ENCODE data around the gene PPIH. TPM values are rescaled to one million over a fixed set of nuclear protein-coding genes. Genes with fewer than 3 reads are reported as not detected.
"Not testable (repeated sequence)": the region's sequence is repeated elsewhere in the genome, so short reads cannot be mapped to it uniquely, and the experiment has no call there.

PPIH gene
- total and polyA plus RNA-seq, 10 donors = 34.2 to 72.3 (median 43.3) TPM

DNA sequence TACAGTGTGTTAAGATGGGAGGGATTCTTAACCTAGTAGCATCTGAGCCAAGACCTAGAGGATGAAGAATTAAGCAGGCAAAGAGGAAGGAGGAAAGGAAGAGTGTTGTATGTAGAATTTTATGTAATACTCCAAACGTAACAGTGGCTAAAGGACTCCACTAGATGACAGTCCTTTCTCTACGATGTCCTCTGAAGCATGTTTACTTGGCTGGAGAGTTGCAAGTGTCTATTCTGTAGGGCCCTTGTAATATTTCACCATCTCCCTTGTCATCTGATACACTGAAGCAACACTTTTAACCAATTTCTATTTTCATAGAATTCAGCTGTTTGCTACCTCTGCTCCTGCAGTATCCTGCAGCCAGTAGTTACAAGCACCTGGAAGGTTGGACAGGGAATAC, 21.8 kb downstream of the PPIH start:
- H3K9me3 ChIP-seq = no peaks in the 10 kb centered on the region
- TF ChIP-seq CTCF (IDR thresholded peaks at IDR 0.05 in 8 of 11, conservative IDR thresholded peaks at IDR 0.05 in 3 of 11) (no peak), POLR2A (IDR thresholded peaks at IDR 0.05) (no peak), POLR2AphosphoS5 (IDR thresholded peaks at IDR 0.05) (no peak)
- H3K27ac ChIP-seq = no peak overlapping the region
- H3K4me3 ChIP-seq = no peak overlapping the region
- intact Hi-C loops (cut with DNase I; ENCODE audit: low total_unique reads) = loop anchor here (10.0 kb wide), 1 partner anchor 85 kb away; the partner anchor contains the start of genes C1orf50 and P3H1
- peaks cover 0 to 35% (median 9%) of the 10 kb centered on the region in 6 donors for H3K36me3 ChIP-seq
- no peaks in the 10 kb centered on the region for H3K27me3 ChIP-seq (replicated peaks in 1 of 7)
- DNase-seq = no peak
- 44 to 78% (median 60%) methylated on average over 2 of the region's 2 CpGs for WGBS, 5 donors
- peaks cover 24 to 44% (median 36%) of the 10 kb centered on the region in 6 donors for H3K4me1 ChIP-seq

GRCh38 chr1:42680921-42681683, 22.9 kb downstream of the PPIH start:
- Histone ChIP-seq H3K27ac (peak overlapping the region; percentile 92 to 98 (median 97)), H3K4me1 (peaks cover 34 to 51% (median 46%) of the 10 kb centered on the region in 6 donors), H3K27me3 (replicated peaks in 1 of 7) (no peaks in the 10 kb centered on the region), H3K36me3 (peaks cover 0 to 27% (median 0%) of the 10 kb centered on the region in 6 donors), H3K9me3 (no peaks in the 10 kb centered on the region), H3K4me3 (peak overlapping the region; percentile 76 to 97 (median 92))
- intact Hi-C loops (cut with DNase I; ENCODE audit: low total_unique reads) = loop anchor here (10.0 kb wide), 1 partner anchor 84 kb away; the partner anchor contains the start of genes C1orf50 and P3H1
- TF ChIP-seq POLR2A (IDR thresholded peaks at IDR 0.05) = no peak
- TF ChIP-seq POLR2AphosphoS5 (IDR thresholded peaks at IDR 0.05) = no peak
- TF ChIP-seq CTCF (IDR thresholded peaks at IDR 0.05 in 8 of 11, conservative IDR thresholded peaks at IDR 0.05 in 3 of 11) = no peak
- no peak for DNase-seq
- WGBS, 5 donors = 5 to 7% (median 7%) methylated on average over 18 of the region's 18 CpGs

DNA sequence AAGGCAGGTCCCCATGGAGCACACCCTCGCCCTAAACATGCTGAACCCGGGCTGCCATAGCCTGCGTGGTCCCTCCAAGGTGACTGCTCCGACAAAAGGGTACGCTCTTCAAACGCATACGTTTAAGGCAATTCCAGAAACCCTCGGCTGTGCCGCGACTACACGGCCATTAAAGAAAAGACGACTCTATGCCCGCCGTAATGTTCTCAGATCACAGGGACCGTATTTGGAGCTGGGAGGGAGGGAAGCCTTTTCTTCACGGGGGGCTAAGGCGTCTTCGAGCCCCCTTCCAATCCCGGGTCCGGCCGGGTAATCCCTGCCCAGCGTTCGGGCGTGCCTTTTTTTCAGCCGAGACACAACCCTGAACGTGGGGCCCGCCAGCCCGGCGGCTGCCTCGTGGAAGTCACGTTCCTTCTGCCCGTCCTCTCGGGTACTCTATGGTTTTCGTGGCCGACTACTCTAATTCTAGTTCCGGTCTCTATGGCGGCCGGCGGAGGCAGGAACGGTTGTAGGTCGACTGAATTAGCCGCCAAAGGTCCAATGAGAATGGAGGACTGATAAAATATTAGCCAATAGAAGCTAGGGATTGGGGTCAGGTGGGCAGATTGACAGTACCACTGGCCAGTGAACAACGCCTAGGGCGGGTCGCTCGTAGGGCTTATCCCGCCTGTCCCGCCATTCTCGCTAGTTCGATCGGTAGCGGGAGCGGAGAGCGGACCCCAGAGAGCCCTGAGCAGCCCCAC, 23.7 kb downstream of the PPIH start, which contains the start of gene YBX1:
Gene YBX1 (plus strand): TSS at position 678 of the 743 bp plus-strand sequence. CDS start 148 bp downstream, outside the sequence.
- H3K4me3 ChIP-seq = peak within 1 kb of the TSS; percentile 76 to 97 (median 92)
- peak; percentile 97 for DNase-seq
- peaks cover 0 to 19% (median 0%) of the 10 kb centered on the region in 6 donors for H3K36me3 ChIP-seq
- no peaks in the 10 kb centered on the region for H3K27me3 ChIP-seq (replicated peaks in 1 of 7)
- no peaks in the 10 kb centered on the region for H3K9me3 ChIP-seq
- H3K4me1 ChIP-seq = peaks cover 40 to 59% (median 54%) of the 10 kb centered on the region in 6 donors
- intact Hi-C loops (cut with DNase I; ENCODE audit: low total_unique reads) = loop anchor here (10.0 kb wide), 1 partner anchor 83 kb away; the partner anchor contains the start of genes C1orf50 and P3H1
- TF ChIP-seq CTCF (IDR thresholded peaks at IDR 0.05 in 8 of 11, conservative IDR thresholded peaks at IDR 0.05 in 3 of 11) = peak in 4 of 11 experiments; percentile 13 to 41 (median 20)
- peak; percentile 12 to 81 (median 73) for TF ChIP-seq POLR2A (IDR thresholded peaks at IDR 0.05)
- peak; percentile 93 to 97 (median 96) for TF ChIP-seq POLR2AphosphoS5 (IDR thresholded peaks at IDR 0.05)
- WGBS, 5 donors = 0 to 1% (median 0%) methylated on average over 16 to 54 of the region's 54 CpGs
- H3K27ac ChIP-seq = peak within 1 kb of the TSS; percentile 92 to 98 (median 97)

DNA sequence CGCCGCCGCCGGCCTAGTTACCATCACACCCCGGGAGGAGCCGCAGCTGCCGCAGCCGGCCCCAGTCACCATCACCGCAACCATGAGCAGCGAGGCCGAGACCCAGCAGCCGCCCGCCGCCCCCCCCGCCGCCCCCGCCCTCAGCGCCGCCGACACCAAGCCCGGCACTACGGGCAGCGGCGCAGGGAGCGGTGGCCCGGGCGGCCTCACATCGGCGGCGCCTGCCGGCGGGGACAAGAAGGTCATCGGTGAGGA, 24.2 kb downstream of the PPIH start:
- H3K9me3 ChIP-seq; DNase-seq; H3K27me3 ChIP-seq (replicated peaks in 1 of 7): not testable (repeated sequence)
- 0 to 1% (median 0%) methylated on average over 24 to 33 of the region's 33 CpGs; no CpG with 5 or more reads in 2 of the 5 donors for WGBS, 5 donors
- Histone ChIP-seq H3K27ac (peak overlapping the region; percentile 91 to 98 (median 97)), H3K4me3 (peak overlapping the region; percentile 76 to 97 (median 92)), H3K36me3 (peaks cover 0 to 19% (median 0%) of the 10 kb centered on the region in 6 donors), H3K4me1 (peaks cover 40 to 64% (median 59%) of the 10 kb centered on the region in 6 donors)
- intact Hi-C loops (cut with DNase I; ENCODE audit: low total_unique reads) = loop anchor here (10.0 kb wide), 1 partner anchor 82 kb away; the partner anchor contains the start of genes C1orf50 and P3H1

Measured in spleen (tissue), 11 donors.